ENCODE measurements around the gene KRTAP1-4. TPM values are rescaled to one million over a fixed set of nuclear protein-coding genes. Genes with fewer than 3 reads are reported as not detected.
"Not testable (repeated sequence)": the region's sequence is repeated elsewhere in the genome, so short reads cannot be mapped to it uniquely, and the experiment has no call there.

KRTAP1-4 gene
- total RNA-seq, 4 donors from 2014 or later, result not detected

DNA sequence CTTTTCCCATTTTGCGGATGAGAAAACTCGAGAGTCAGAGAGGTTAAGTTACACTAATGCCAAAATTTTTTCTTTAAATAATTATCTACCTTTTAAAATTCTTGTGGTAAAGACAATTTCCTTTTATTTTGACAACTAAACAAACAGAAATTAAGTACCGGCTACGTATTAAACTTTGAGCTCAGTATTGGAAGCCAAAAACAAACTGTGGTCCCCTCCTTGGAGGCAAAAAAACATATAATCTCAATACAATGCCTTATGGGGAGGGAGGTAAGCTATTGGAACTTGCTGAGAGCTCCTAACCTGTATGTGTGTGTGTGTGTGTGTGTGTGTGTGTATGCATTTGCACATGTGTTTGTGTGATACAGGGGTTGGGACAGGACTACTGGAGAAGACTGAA, 33.5 kb upstream of the KRTAP1-4 start:
- Histone ChIP-seq H3K27ac (no peak overlapping the region), H3K36me3 (no peaks in the 10 kb centered on the region), H3K9me3 (no peaks in the 10 kb centered on the region), H3K27me3 (peaks cover 0 to 14% (median 0%) of the 10 kb centered on the region in 3 donors), H3K4me3 (no peak overlapping the region), H3K4me1 (no peaks in the 10 kb centered on the region)
- no peak for ATAC-seq
- TF ChIP-seq POLR2A (IDR thresholded peaks at IDR 0.05), result no peak
- TF ChIP-seq, protein P1, sequence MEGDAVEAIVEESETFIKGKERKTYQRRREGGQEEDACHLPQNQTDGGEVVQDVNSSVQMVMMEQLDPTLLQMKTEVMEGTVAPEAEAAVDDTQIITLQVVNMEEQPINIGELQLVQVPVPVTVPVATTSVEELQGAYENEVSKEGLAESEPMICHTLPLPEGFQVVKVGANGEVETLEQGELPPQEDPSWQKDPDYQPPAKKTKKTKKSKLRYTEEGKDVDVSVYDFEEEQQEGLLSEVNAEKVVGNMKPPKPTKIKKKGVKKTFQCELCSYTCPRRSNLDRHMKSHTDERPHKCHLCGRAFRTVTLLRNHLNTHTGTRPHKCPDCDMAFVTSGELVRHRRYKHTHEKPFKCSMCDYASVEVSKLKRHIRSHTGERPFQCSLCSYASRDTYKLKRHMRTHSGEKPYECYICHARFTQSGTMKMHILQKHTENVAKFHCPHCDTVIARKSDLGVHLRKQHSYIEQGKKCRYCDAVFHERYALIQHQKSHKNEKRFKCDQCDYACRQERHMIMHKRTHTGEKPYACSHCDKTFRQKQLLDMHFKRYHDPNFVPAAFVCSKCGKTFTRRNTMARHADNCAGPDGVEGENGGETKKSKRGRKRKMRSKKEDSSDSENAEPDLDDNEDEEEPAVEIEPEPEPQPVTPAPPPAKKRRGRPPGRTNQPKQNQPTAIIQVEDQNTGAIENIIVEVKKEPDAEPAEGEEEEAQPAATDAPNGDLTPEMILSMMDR (IDR thresholded peaks at IDR 0.05 in 4 of 5, conservative IDR thresholded peaks at IDR 0.05 in 1 of 5), result no peak
- in situ Hi-C loops (cut with MboI; ENCODE audit: low sequenced_read_pairs in 4 of 4), result loop anchor here in 1 of 4 donors (25.0 kb wide), 1 partner anchor 101 kb away; the partner anchor contains the start of gene KRT39
- no peak for DNase-seq
- intact Hi-C loops (cut with DNase I; ENCODE audit: low total_unique reads), result no loop called here

DNA sequence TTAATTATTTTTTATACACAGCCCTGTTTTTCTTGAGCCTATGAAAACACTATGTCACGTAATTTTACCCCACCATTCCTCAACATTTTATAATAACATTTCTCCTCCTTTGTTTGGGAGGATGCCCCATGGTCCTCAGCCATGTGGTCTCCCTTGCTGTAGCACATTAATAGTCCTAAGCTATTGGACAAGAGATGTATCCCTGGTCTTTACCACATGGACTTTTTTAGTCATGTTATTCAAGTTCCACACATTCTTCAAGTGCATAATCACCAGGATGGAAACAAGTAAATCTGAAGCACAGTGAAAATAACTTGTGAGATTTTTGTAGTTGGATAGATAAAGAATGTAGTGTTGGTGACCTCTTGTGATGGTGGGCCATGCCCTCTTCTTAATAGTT, 32.0 kb upstream of the KRTAP1-4 start:
- DNase-seq (no peak), ATAC-seq (no peak)
- no peak overlapping the region for H3K27ac ChIP-seq
- no peaks in the 10 kb centered on the region for H3K36me3 ChIP-seq
- H3K27me3 ChIP-seq, result peaks cover 0 to 17% (median 7%) of the 10 kb centered on the region in 3 donors
- in situ Hi-C loops (cut with MboI; ENCODE audit: low sequenced_read_pairs in 4 of 4) (loop anchor here in 1 of 4 donors (25.0 kb wide), 1 partner anchor 100 kb away; the partner anchor contains the start of gene KRT39), intact Hi-C loops (cut with DNase I; ENCODE audit: low total_unique reads) (no loop called here)
- no peaks in the 10 kb centered on the region for H3K4me1 ChIP-seq
- H3K4me3 ChIP-seq, result no peak overlapping the region
- no peaks in the 10 kb centered on the region for H3K9me3 ChIP-seq
- no peak for TF ChIP-seq POLR2A (IDR thresholded peaks at IDR 0.05)
- TF ChIP-seq, protein P1 (IDR thresholded peaks at IDR 0.05 in 4 of 5, conservative IDR thresholded peaks at IDR 0.05 in 1 of 5), result no peak

DNA sequence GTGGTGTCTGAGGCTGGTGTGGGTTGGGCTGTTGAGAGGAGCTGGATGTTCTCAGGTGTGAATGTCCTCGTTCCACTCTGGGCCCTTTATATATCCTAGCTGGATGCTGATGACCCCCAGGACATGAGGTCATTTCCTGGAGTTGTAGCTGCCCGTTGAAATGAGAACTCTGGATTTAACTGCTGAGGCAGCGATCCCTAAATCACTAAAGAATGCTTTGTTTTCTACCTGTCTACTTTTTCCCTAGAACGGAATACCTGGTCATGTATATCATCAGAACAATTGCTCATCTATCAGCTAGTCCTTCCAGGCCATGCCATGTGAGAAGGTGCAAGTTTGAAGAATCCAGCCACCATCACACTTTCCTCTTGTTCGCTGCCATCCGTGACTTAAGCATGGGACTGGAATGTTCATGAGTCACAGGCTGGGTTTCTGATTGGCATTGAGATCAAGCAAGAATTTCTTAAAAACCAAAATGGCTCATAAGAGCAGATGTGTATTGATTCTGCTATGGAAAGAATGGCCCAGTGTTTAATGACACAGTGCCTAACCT, 30.1 kb upstream of the KRTAP1-4 start, which contains the start of gene KRTAP2-3:
TSS of gene KRTAP2-3 (minus strand) at position 63 of the 553 bp plus-strand sequence. CDS start 64 bp downstream, outside the sequence.
- no peaks in the 10 kb centered on the region for H3K4me1 ChIP-seq
- ATAC-seq (no peak), DNase-seq (no peak)
- no peaks in the 10 kb centered on the region for H3K36me3 ChIP-seq
- no peaks in the 10 kb centered on the region for H3K9me3 ChIP-seq
- H3K27ac ChIP-seq, result no peak within 1 kb of the TSS
- no peak for TF ChIP-seq POLR2A (IDR thresholded peaks at IDR 0.05)
- TF ChIP-seq, protein P1 (IDR thresholded peaks at IDR 0.05 in 4 of 5, conservative IDR thresholded peaks at IDR 0.05 in 1 of 5), result no peak
- in situ Hi-C loops (cut with MboI; ENCODE audit: low sequenced_read_pairs in 4 of 4), result loop anchor here in 1 of 4 donors (25.0 kb wide), 1 partner anchor 98 kb away; the partner anchor contains the start of gene KRT39
- intact Hi-C loops (cut with DNase I; ENCODE audit: low total_unique reads), result no loop called here
- peaks cover 0 to 21% (median 7%) of the 10 kb centered on the region in 3 donors for H3K27me3 ChIP-seq
- no peak within 1 kb of the TSS for H3K4me3 ChIP-seq

DNA sequence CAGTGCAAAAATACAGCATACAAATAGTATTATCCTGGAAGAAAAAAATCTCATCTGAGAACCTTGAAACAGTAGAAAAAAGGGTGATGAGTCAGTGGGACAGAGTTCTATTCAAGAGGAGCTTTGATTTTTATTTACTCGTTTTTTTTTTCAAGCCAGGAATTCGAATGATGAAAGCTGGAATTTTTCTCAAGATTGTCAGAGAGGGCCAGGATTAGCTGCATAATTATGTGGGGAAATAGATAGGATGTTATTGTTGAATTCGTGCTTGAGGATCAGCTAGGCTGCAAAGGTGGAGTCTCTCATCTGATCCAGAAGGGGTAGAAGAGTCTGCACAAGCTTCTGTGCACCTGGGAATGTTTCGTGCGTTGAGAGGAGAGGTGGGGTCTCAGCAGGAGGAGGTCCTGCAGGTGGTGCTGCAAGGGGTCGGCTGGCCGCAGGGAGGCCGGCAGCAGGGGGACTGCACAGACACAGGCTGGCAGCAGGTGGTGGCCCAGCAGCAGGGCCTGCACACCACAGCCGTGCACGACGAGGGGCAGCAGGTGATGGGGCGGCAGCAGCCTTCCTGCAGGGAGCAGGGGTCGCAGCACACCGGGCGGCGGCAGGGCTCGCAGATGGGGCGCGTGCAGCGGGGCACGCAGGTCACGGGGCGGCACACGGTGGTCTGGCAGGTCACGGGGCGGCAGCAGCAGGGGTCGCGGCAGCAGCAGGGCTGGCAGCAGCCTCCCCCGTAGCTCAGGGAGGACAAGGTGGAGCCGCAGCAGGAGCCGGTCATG, 29.5 kb upstream of the KRTAP1-4 start:
- H3K4me3 ChIP-seq; H3K4me1 ChIP-seq; H3K36me3 ChIP-seq; H3K9me3 ChIP-seq; DNase-seq; ATAC-seq; intact Hi-C loops (cut with DNase I; ENCODE audit: low total_unique reads); H3K27ac ChIP-seq: not testable (repeated sequence)
- in situ Hi-C loops (cut with MboI; ENCODE audit: low sequenced_read_pairs in 4 of 4), result loop anchor here in 1 of 4 donors (25.0 kb wide), 1 partner anchor 97 kb away; the partner anchor contains the start of gene KRT39
- H3K27me3 ChIP-seq, result peaks cover 0 to 21% (median 7%) of the 10 kb centered on the region in 3 donors

DNA sequence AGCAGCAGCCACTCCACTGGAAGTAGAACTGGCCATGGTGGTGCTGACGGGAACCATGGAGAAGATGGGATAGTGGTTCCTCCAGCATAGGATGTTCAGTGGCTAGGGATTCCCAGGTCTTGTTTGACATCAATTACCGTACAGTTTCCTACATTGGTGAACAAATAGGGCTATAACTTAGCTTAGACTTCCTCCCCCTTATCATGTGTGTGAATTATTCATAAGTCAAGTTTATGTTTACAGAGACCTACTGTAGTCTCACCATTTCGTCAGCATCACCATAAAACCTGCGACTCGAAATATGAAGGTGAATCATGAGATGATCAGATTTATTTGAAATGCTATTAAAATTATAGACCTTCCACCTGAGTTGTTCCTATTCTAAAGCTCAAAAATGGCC, 28.7 kb upstream of the KRTAP1-4 start:
- peaks cover 0 to 18% (median 7%) of the 10 kb centered on the region in 3 donors for H3K27me3 ChIP-seq
- in situ Hi-C loops (cut with MboI; ENCODE audit: low sequenced_read_pairs in 4 of 4) (loop anchor here in 1 of 4 donors (25.0 kb wide), 1 partner anchor 96 kb away; the partner anchor contains the start of gene KRT39), intact Hi-C loops (cut with DNase I; ENCODE audit: low total_unique reads) (no loop called here)
- ATAC-seq, result no peak
- H3K27ac ChIP-seq, result no peak overlapping the region
- no peaks in the 10 kb centered on the region for H3K36me3 ChIP-seq
- H3K9me3 ChIP-seq, result no peaks in the 10 kb centered on the region
- DNase-seq, result no peak
- no peak overlapping the region for H3K4me3 ChIP-seq
- H3K4me1 ChIP-seq, result no peaks in the 10 kb centered on the region
- TF ChIP-seq, protein P1 (IDR thresholded peaks at IDR 0.05 in 4 of 5, conservative IDR thresholded peaks at IDR 0.05 in 1 of 5), result no peak
- no peak for TF ChIP-seq POLR2A (IDR thresholded peaks at IDR 0.05)

Data from gastrocnemius medialis (tissue), 4 donors.